Liver (tissue), 9 donors: Measurements from ENCODE around the gene BCL2L11. TPM values are rescaled to one million over a fixed set of nuclear protein-coding genes. Genes with fewer than 3 reads are reported as not detected.

ENCODE experiments used
- DNase-seq: peaks from one replicate; pipeline ENCODE4 v3.0.0-alpha.2; 2017; ENCODE audit warnings: low spot score
- H3K27ac ChIP-seq, 2 donors: one replicate each; pipeline ENCODE4 v1.7.0; 2013; ENCODE audit warnings: inconsistent platforms in 2 of 2, low read length in 2 of 2, control low read depth in 1 of 2, low read depth in 1 of 2, mild to moderate bottlenecking in 1 of 2
- H3K27me3 ChIP-seq, 4 donors: one replicate each; pipeline versions ENCODE4 v1.6.1 to v1.7.0; 2013; ENCODE audit warnings: low read length in 3 of 4, inconsistent platforms in 1 of 4, mild to moderate bottlenecking in 1 of 4, moderate library complexity in 1 of 4; ENCODE audit not compliant: control insufficient read depth in 4 of 4, insufficient read depth in 4 of 4
- H3K36me3 ChIP-seq, 4 donors: one replicate each; pipeline versions ENCODE4 v1.6.1 to v1.7.0; 2013; ENCODE audit warnings: low read length in 3 of 4, mild to moderate bottlenecking in 3 of 4, low read depth in 1 of 4, moderate library complexity in 1 of 4; ENCODE audit not compliant: control insufficient read depth in 4 of 4, insufficient read depth in 3 of 4
- H3K4me1 ChIP-seq, 4 donors: one replicate each; pipeline versions ENCODE4 v1.6.1 to v1.7.0; 2013; ENCODE audit warnings: low read length in 3 of 4, mild to moderate bottlenecking in 3 of 4, moderate library complexity in 1 of 4; ENCODE audit not compliant: control insufficient read depth in 4 of 4, insufficient read depth in 4 of 4
- H3K4me3 ChIP-seq, 3 donors: one replicate each; pipeline versions ENCODE4 v1.6.1 to v1.7.0; 2013; ENCODE audit warnings: low read length in 3 of 3, control low read depth in 1 of 3, low read depth in 1 of 3, mild to moderate bottlenecking in 1 of 3
- H3K9ac ChIP-seq, 2 donors: one replicate each; pipeline ENCODE4 v1.7.0; 2013; ENCODE audit warnings: low read length in 2 of 2, mild to moderate bottlenecking in 2 of 2, moderate library complexity in 2 of 2, control low read depth in 1 of 2, low read depth in 1 of 2
- H3K9me3 ChIP-seq, 4 donors: one replicate each; pipeline versions ENCODE4 v1.6.1 to v1.7.0; 2013; ENCODE audit warnings: low read length in 3 of 4; ENCODE audit not compliant: control insufficient read depth in 4 of 4
- EGR1 ChIP-seq, 2 donors: IDR thresholded peaks; 2 replicates each; pipeline ENCODE4 v1.6.1; 2016 to 2018; ENCODE audit warnings: antibody characterized with exemption in 2 of 2, low read depth in 2 of 2
- FOXA1 ChIP-seq: IDR thresholded peaks from 2 replicates; pipeline ENCODE4 v1.6.1; 2016; ENCODE audit warnings: antibody characterized with exemption
- FOXA2 ChIP-seq: IDR thresholded peaks from 2 replicates; pipeline ENCODE4 v1.6.1; 2016; ENCODE audit warnings: antibody characterized with exemption
- GABPA ChIP-seq, 2 donors: IDR thresholded peaks in 1 of 2; conservative IDR thresholded peaks in 1 of 2; 2 replicates each; pipeline ENCODE4 v1.6.1; 2016; ENCODE audit warnings: antibody characterized with exemption in 2 of 2, mild to moderate bottlenecking in 1 of 2, moderate library complexity in 1 of 2
- HNF4A ChIP-seq, 2 donors: conservative IDR thresholded peaks; 2 replicates each; pipeline ENCODE4 v1.6.1; 2016; ENCODE audit warnings: antibody characterized with exemption in 2 of 2, mild to moderate bottlenecking in 2 of 2
- HNF4G ChIP-seq: IDR thresholded peaks from 2 replicates; pipeline ENCODE4 v1.6.1; 2016; ENCODE audit warnings: antibody characterized with exemption
- JUND ChIP-seq, 2 donors: IDR thresholded peaks; 2 replicates each; pipeline ENCODE4 v1.6.1; 2016; ENCODE audit warnings: antibody characterized with exemption in 2 of 2
- NR2F2 ChIP-seq: IDR thresholded peaks from 2 replicates; pipeline ENCODE4 v1.6.1; 2016; ENCODE audit warnings: antibody characterized with exemption
- RAD21 ChIP-seq, 2 donors: IDR thresholded peaks; 2 replicates each; pipeline ENCODE4 v1.6.1; 2016; ENCODE audit warnings: antibody characterized with exemption in 2 of 2, mild to moderate bottlenecking in 2 of 2
- RXRA ChIP-seq, 2 donors: IDR thresholded peaks; 2 replicates each; pipeline ENCODE4 v1.6.1; 2017 to 2018; ENCODE audit warnings: antibody characterized with exemption in 2 of 2, mild to moderate bottlenecking in 1 of 2
- SP1 ChIP-seq: IDR thresholded peaks from 2 replicates; pipeline ENCODE4 v1.6.1; 2018; ENCODE audit warnings: antibody characterized with exemption, mild to moderate bottlenecking
- TAF1 ChIP-seq: conservative IDR thresholded peaks from 2 replicates; pipeline ENCODE4 v1.6.1; 2016; ENCODE audit warnings: antibody characterized with exemption, mild to moderate bottlenecking
- YY1 ChIP-seq: IDR thresholded peaks from 2 replicates; pipeline ENCODE4 v1.6.1; 2016; ENCODE audit warnings: antibody characterized with exemption, mild to moderate bottlenecking
- WGBS: extraction: QIAGEN DNeasy Blood & Tissue Kit; methylation state at CpG from one replicate; pipeline ENCODE4 v1.1.7; 2013; 5-methylcytosine and 5-hydroxymethylcytosine counted together
- polyA plus RNA-seq, 2 donors: library from polyadenylated mRNA; stranded (reverse) in 1 of 2; unstranded in 1 of 2; fragments of 200-250 nt in 1 of 2; fragments of >200 nt in 1 of 2; fragmentation: Nextera tagmentation in 1 of 2; extraction: Ambion mirVana in 1 of 2; gene quantifications; one replicate each; pipeline versions ENCODE4 v1.2.1 to v1.2.3, GENCODE V29; 2013 to 2015
- total RNA-seq, 2 donors: library from RNA; depleted of rRNA; stranded (reverse); fragments of >200 nt; gene quantifications; one replicate each; pipeline ENCODE4 v1.2.3, GENCODE V29; 2014
- TF ChIP-seq, protein P1 (sequence below): IDR thresholded peaks from 2 replicates; pipeline ENCODE4 v1.6.1; 2016; ENCODE audit warnings: antibody characterized with exemption, mild to moderate bottlenecking
- TF ChIP-seq, protein P2 (sequence below): IDR thresholded peaks from 2 replicates; pipeline ENCODE4 v1.6.1; 2016; ENCODE audit warnings: antibody characterized with exemption
- TF ChIP-seq, protein P3 (sequence below): IDR thresholded peaks from 2 replicates; pipeline ENCODE4 v1.6.1; 2016; ENCODE audit warnings: antibody characterized with exemption
- TF ChIP-seq, protein P4 (sequence below): fragments of 150-350 bp; IDR thresholded peaks from 2 replicates; pipeline ENCODE4 v1.5.1; 2017; ENCODE audit warnings: improper control_type of control experiment, low read depth, low read length; ENCODE audit not compliant: missing input control
- TF ChIP-seq, protein P5 (sequence below): IDR thresholded peaks from 2 replicates; pipeline ENCODE4 v1.6.1; 2016; ENCODE audit warnings: antibody characterized with exemption
- donor health status: healthy.
- donor health status: healthy.
- donor health status: healthy.
- donor health status: healthy.
- donor health status: healthy.

Gene BCL2L11
- total and polyA plus RNA-seq, 4 donors = 5.0 to 19.5 (median 12.2) TPM

DNA sequence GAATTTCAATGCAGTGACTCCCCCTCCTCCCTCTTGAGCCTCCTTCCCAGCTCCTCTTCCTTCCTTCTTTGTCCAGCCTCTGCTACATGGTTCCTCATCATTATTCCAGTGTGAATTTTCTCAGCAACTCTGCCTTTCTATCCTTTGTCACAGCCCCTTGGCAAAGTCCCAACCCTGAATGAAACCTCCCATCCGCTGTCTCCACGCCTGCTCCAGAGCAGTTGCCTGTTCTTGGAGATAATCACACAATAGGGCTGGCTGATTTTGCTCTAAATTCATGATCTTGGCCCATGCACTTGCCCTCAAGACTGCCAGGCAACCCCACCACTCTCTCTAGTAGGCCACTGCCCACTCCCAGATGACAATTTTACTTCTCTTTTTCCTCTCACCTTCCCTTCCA, 61.4 kb downstream of the BCL2L11 start:
- no peak for DNase-seq
- no peak overlapping the region for H3K27ac ChIP-seq
- H3K4me1 ChIP-seq = peaks cover 7 to 31% (median 22%) of the 10 kb centered on the region in 4 donors
- no peaks in the 10 kb centered on the region for H3K9me3 ChIP-seq
- WGBS = 88% methylated on average over 2 of the region's 2 CpGs
- H3K27me3 ChIP-seq = no peaks in the 10 kb centered on the region
- no peak overlapping the region for H3K9ac ChIP-seq
- TF ChIP-seq, protein P1, sequence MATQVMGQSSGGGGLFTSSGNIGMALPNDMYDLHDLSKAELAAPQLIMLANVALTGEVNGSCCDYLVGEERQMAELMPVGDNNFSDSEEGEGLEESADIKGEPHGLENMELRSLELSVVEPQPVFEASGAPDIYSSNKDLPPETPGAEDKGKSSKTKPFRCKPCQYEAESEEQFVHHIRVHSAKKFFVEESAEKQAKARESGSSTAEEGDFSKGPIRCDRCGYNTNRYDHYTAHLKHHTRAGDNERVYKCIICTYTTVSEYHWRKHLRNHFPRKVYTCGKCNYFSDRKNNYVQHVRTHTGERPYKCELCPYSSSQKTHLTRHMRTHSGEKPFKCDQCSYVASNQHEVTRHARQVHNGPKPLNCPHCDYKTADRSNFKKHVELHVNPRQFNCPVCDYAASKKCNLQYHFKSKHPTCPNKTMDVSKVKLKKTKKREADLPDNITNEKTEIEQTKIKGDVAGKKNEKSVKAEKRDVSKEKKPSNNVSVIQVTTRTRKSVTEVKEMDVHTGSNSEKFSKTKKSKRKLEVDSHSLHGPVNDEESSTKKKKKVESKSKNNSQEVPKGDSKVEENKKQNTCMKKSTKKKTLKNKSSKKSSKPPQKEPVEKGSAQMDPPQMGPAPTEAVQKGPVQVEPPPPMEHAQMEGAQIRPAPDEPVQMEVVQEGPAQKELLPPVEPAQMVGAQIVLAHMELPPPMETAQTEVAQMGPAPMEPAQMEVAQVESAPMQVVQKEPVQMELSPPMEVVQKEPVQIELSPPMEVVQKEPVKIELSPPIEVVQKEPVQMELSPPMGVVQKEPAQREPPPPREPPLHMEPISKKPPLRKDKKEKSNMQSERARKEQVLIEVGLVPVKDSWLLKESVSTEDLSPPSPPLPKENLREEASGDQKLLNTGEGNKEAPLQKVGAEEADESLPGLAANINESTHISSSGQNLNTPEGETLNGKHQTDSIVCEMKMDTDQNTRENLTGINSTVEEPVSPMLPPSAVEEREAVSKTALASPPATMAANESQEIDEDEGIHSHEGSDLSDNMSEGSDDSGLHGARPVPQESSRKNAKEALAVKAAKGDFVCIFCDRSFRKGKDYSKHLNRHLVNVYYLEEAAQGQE = no peak
- TF ChIP-seq HNF4G (no peak), EGR1 (IDR thresholded peaks at IDR 0.05; ENCODE audit: low read depth in 2 of 2) (no peak), SP1 (no peak), RAD21 (IDR thresholded peaks at IDR 0.05) (no peak), JUND (IDR thresholded peaks at IDR 0.05) (no peak)
- TF ChIP-seq, protein P2, sequence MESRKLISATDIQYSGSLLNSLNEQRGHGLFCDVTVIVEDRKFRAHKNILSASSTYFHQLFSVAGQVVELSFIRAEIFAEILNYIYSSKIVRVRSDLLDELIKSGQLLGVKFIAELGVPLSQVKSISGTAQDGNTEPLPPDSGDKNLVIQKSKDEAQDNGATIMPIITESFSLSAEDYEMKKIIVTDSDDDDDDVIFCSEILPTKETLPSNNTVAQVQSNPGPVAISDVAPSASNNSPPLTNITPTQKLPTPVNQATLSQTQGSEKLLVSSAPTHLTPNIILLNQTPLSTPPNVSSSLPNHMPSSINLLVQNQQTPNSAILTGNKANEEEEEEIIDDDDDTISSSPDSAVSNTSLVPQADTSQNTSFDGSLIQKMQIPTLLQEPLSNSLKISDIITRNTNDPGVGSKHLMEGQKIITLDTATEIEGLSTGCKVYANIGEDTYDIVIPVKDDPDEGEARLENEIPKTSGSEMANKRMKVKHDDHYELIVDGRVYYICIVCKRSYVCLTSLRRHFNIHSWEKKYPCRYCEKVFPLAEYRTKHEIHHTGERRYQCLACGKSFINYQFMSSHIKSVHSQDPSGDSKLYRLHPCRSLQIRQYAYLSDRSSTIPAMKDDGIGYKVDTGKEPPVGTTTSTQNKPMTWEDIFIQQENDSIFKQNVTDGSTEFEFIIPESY = no peak
- TF ChIP-seq, protein P3, sequence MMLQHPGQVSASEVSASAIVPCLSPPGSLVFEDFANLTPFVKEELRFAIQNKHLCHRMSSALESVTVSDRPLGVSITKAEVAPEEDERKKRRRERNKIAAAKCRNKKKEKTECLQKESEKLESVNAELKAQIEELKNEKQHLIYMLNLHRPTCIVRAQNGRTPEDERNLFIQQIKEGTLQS = no peak
- H3K4me3 ChIP-seq = no peak overlapping the region
- no peaks in the 10 kb centered on the region for H3K36me3 ChIP-seq

DNA sequence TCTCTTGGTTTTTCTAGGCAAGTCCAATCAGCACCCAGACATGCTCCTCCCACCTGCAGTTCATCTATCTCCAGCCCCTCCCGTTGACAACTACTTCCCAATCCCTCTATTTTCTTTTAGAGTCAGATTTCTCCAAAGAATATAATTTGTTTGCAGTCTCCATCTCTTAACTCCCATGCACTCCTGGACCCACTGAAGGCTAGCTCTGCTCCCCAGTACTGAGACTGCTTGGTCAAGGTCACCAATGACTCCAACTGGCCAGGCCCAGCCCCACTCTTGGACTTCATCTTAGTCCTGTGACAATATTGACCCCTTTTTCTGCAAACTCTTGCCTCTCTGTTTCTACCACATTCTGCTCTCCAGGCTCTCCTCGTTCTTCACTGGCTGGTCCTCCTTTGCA, 62.0 kb downstream of the BCL2L11 start:
- Histone ChIP-seq H3K9me3 (no peaks in the 10 kb centered on the region), H3K4me1 (peaks cover 4 to 29% (median 21%) of the 10 kb centered on the region in 4 donors), H3K27ac (no peak overlapping the region), H3K4me3 (no peak overlapping the region), H3K36me3 (no peaks in the 10 kb centered on the region), H3K27me3 (no peaks in the 10 kb centered on the region), H3K9ac (no peak overlapping the region)
- WGBS = 93% methylated on average over 2 of the region's 2 CpGs
- no peak for DNase-seq
- TF ChIP-seq FOXA1 = no peak
- no peak for TF ChIP-seq JUND (IDR thresholded peaks at IDR 0.05)
- no peak for TF ChIP-seq RXRA (IDR thresholded peaks at IDR 0.05)
- TF ChIP-seq, protein P4, sequence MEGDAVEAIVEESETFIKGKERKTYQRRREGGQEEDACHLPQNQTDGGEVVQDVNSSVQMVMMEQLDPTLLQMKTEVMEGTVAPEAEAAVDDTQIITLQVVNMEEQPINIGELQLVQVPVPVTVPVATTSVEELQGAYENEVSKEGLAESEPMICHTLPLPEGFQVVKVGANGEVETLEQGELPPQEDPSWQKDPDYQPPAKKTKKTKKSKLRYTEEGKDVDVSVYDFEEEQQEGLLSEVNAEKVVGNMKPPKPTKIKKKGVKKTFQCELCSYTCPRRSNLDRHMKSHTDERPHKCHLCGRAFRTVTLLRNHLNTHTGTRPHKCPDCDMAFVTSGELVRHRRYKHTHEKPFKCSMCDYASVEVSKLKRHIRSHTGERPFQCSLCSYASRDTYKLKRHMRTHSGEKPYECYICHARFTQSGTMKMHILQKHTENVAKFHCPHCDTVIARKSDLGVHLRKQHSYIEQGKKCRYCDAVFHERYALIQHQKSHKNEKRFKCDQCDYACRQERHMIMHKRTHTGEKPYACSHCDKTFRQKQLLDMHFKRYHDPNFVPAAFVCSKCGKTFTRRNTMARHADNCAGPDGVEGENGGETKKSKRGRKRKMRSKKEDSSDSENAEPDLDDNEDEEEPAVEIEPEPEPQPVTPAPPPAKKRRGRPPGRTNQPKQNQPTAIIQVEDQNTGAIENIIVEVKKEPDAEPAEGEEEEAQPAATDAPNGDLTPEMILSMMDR = no peak
- TF ChIP-seq, protein P1 = no peak
- no peak for TF ChIP-seq YY1
- TF ChIP-seq, protein P2 = no peak
- TF ChIP-seq, protein P5, sequence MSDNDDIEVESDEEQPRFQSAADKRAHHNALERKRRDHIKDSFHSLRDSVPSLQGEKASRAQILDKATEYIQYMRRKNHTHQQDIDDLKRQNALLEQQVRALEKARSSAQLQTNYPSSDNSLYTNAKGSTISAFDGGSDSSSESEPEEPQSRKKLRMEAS = no peak
- TF ChIP-seq HNF4A (conservative IDR thresholded peaks at IDR 0.05) = no peak
- no peak for TF ChIP-seq RAD21 (IDR thresholded peaks at IDR 0.05)
- no peak for TF ChIP-seq NR2F2
- TF ChIP-seq TAF1 = no peak
- TF ChIP-seq FOXA2 = no peak
- TF ChIP-seq, protein P3 = no peak
- no peak for TF ChIP-seq GABPA (IDR thresholded peaks at IDR 0.05 in 1 of 2, conservative IDR thresholded peaks at IDR 0.05 in 1 of 2)
